HG03565 (cell line): ENCODE data around the gene GRIK1.
A peak's percentile ranks its signal among the peaks of the same experiment; 100 is the strongest.

ENCODE experiments used
- ATAC-seq: cut with Tn5 transposase; IDR thresholded peaks from one replicate; pipeline ENCODE4 v1.9.1; 2021; ENCODE audit warnings: mild to moderate bottlenecking, moderate library complexity; ENCODE audit not compliant: unreplicated experiment

Gene GRIK1

GRCh38 chr21:29678626-29679025, 261.2 kb downstream of the GRIK1 start:
- ATAC-seq, result no peak

- ATAC-seq, result no peak
Observed at GRCh38 chr21:29677326-29677725, 262.5 kb downstream of the GRIK1 start.

GRCh38 chr21:29676395-29676794, 263.4 kb downstream of the GRIK1 start:
- ATAC-seq, result no peak

GRCh38 chr21:29675451-29675850, 264.3 kb downstream of the GRIK1 start:
- ATAC-seq, result no peak

GRCh38 chr21:29674343-29674742, 265.5 kb downstream of the GRIK1 start:
- ATAC-seq, result no peak

GRCh38 chr21:29673096-29673610, 266.6 kb downstream of the GRIK1 start:
- ATAC-seq, result no peak

GRCh38 chr21:29671728-29672127, 268.1 kb downstream of the GRIK1 start:
- no peak for ATAC-seq

GRCh38 chr21:29670228-29670627, 269.6 kb downstream of the GRIK1 start:
- ATAC-seq, result no peak

GRCh38 chr21:29669416-29669815, 270.4 kb downstream of the GRIK1 start:
- ATAC-seq, result peak; percentile 68

- ATAC-seq, result no peak
Observed at GRCh38 chr21:29667651-29668050, 272.1 kb downstream of the GRIK1 start.

GRCh38 chr21:29664615-29665014, 275.2 kb downstream of the GRIK1 start:
- no peak for ATAC-seq

- no peak for ATAC-seq
Observed at GRCh38 chr21:29661672-29662442, 277.9 kb downstream of the GRIK1 start.

GRCh38 chr21:29660047-29660720, 279.6 kb downstream of the GRIK1 start:
- ATAC-seq, result no peak

- no peak for ATAC-seq
Observed at GRCh38 chr21:29658934-29659203, 280.9 kb downstream of the GRIK1 start.

- no peak for ATAC-seq
Observed at GRCh38 chr21:29658177-29658933, 281.4 kb downstream of the GRIK1 start.

GRCh38 chr21:29657240-29657989, 282.4 kb downstream of the GRIK1 start:
- ATAC-seq, result no peak

GRCh38 chr21:29656504-29657239, 283.1 kb downstream of the GRIK1 start:
- no peak for ATAC-seq

- ATAC-seq, result no peak
Observed at GRCh38 chr21:29655577-29655976, 284.2 kb downstream of the GRIK1 start.

GRCh38 chr21:29654855-29655254, 284.9 kb downstream of the GRIK1 start:
- ATAC-seq, result no peak

GRCh38 chr21:29654203-29654602, 285.6 kb downstream of the GRIK1 start:
- no peak for ATAC-seq
